ENCODE results near the gene ADAMTSL3. TPM values are rescaled to one million over a fixed set of nuclear protein-coding genes. Genes with fewer than 3 reads are reported as not detected.

Gene ADAMTSL3
- total RNA-seq, 1 experiment from 2014 or later, result 1.8 TPM

DNA sequence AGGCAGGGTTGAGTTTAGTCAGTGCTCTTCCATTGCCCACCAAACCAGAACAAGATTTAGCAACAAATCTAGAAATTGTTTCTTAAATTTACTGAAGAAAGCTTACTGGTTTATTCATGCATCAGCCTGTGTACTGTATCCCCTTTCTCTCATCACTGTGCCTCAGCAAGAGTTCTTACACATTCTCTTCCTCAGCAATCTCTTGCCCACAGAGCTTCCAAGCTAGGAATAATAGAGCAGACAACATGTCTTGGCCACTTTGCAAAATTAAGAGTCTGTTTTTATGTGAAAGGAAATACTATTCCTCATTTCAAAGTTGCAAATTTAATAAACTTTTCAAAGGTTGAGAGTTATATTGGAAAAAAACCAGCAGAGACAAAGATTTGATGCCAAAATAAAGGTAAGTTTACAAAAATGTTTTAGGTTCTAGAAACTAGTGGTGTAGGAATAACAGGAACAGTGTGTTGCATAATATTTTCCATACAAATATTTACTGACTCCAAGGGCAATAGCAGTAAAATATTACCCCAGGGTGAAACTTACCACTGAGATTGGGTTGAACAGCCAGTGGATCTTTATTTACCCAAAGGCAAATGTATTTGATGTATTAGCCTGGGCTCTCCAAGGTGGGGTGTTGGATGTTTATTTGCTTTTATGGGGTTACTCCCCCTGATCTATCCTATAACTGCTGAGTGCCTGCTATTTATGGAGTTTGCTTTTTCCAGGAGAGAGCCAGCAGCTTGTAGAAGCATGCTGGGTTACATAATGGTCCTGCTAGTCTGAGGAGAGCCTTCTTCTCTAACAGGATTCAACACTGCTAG, 276.7 kb downstream of the ADAMTSL3 start:
- peaks cover 19% of the 10 kb centered on the region for H3K36me3 Mint-ChIP-seq
- peaks cover 4% of the 10 kb centered on the region; the same call in 1 of the 2 replicates for H3K27me3 Mint-ChIP-seq (ENCODE audit: low read depth)
- no peak for ATAC-seq
- H3K4me1 Mint-ChIP-seq, result no peaks in the 10 kb centered on the region
- no peak overlapping the region for H3K4me3 Mint-ChIP-seq
- no peak overlapping the region for H3K27ac Mint-ChIP-seq
- H3K9me3 Mint-ChIP-seq, result peaks cover 33% of the 10 kb centered on the region
- CTCF ChIA-PET, result no interaction called here
- TF ChIP-seq HMGA2 (CRISPR knock-in tag; IDR thresholded peaks at IDR 0.05) (no peak), GABPB1 (CRISPR knock-in tag; IDR thresholded peaks at IDR 0.05) (0 out of 2 replicates have a peak, but pooled peaks have one; percentile 22), SOX15 (CRISPR knock-in tag; IDR thresholded peaks at IDR 0.05) (no peak), ZNF263 (CRISPR knock-in tag; IDR thresholded peaks at IDR 0.05; ENCODE audit: low read depth) (no peak)
- no peak for DNase-seq (ENCODE audit: low spot score)
- POLR2A ChIA-PET, result no interaction called here

DNA sequence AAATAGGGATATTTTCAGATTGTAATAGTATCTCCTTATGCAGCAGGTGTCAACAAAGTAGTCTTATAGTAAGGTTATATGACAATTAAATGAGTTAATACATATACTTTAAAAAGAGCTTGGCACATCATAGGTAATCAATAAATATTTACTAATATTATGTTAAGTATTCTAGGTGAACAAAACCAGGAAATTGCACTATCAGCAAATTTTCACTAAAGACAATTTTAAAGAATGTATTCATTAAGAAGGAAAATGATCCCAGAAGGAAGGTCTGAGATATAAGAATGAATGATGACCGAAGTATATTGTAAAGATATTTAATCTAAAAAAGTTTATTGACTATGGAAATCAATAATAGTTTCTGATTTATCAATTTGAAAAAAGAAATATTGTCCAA, 281.9 kb downstream of the ADAMTSL3 start:
- Mint-ChIP-seq H3K4me3 (no peak overlapping the region), H3K4me1 (no peaks in the 10 kb centered on the region), H3K36me3 (peaks cover 19% of the 10 kb centered on the region), H3K9me3 (peaks cover 43% of the 10 kb centered on the region), H3K27me3 (ENCODE audit: low read depth) (peaks cover 4% of the 10 kb centered on the region; the same call in 1 of the 2 replicates), H3K27ac (no peak overlapping the region)
- CTCF ChIA-PET, result no interaction called here
- no peak for ATAC-seq
- no peak for TF ChIP-seq ESRRA (CRISPR knock-in tag; IDR thresholded peaks at IDR 0.05; ENCODE audit: borderline replicate concordance)
- TF ChIP-seq, protein P1, sequence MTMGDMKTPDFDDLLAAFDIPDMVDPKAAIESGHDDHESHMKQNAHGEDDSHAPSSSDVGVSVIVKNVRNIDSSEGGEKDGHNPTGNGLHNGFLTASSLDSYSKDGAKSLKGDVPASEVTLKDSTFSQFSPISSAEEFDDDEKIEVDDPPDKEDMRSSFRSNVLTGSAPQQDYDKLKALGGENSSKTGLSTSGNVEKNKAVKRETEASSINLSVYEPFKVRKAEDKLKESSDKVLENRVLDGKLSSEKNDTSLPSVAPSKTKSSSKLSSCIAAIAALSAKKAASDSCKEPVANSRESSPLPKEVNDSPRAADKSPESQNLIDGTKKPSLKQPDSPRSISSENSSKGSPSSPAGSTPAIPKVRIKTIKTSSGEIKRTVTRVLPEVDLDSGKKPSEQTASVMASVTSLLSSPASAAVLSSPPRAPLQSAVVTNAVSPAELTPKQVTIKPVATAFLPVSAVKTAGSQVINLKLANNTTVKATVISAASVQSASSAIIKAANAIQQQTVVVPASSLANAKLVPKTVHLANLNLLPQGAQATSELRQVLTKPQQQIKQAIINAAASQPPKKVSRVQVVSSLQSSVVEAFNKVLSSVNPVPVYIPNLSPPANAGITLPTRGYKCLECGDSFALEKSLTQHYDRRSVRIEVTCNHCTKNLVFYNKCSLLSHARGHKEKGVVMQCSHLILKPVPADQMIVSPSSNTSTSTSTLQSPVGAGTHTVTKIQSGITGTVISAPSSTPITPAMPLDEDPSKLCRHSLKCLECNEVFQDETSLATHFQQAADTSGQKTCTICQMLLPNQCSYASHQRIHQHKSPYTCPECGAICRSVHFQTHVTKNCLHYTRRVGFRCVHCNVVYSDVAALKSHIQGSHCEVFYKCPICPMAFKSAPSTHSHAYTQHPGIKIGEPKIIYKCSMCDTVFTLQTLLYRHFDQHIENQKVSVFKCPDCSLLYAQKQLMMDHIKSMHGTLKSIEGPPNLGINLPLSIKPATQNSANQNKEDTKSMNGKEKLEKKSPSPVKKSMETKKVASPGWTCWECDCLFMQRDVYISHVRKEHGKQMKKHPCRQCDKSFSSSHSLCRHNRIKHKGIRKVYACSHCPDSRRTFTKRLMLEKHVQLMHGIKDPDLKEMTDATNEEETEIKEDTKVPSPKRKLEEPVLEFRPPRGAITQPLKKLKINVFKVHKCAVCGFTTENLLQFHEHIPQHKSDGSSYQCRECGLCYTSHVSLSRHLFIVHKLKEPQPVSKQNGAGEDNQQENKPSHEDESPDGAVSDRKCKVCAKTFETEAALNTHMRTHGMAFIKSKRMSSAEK (CRISPR knock-in tag; IDR thresholded peaks at IDR 0.05; ENCODE audit: borderline replicate concordance), result no peak
- TF ChIP-seq ZNF416 (CRISPR knock-in tag; IDR thresholded peaks at IDR 0.05), result no peak
- TF ChIP-seq SP1 (CRISPR knock-in tag; conservative IDR thresholded peaks at IDR 0.05), result no peak
- no peak for TF ChIP-seq RORB (CRISPR knock-in tag; IDR thresholded peaks at IDR 0.05)
- no peak for TF ChIP-seq SMAD3 (CRISPR knock-in tag; IDR thresholded peaks at IDR 0.05; ENCODE audit: borderline replicate concordance)
- TF ChIP-seq, protein P2, sequence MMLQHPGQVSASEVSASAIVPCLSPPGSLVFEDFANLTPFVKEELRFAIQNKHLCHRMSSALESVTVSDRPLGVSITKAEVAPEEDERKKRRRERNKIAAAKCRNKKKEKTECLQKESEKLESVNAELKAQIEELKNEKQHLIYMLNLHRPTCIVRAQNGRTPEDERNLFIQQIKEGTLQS (CRISPR knock-in tag; conservative IDR thresholded peaks at IDR 0.05), result no peak
- TF ChIP-seq, protein P3, sequence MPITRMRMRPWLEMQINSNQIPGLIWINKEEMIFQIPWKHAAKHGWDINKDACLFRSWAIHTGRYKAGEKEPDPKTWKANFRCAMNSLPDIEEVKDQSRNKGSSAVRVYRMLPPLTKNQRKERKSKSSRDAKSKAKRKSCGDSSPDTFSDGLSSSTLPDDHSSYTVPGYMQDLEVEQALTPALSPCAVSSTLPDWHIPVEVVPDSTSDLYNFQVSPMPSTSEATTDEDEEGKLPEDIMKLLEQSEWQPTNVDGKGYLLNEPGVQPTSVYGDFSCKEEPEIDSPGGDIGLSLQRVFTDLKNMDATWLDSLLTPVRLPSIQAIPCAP (CRISPR knock-in tag; IDR thresholded peaks at IDR 0.05), result no peak
- no peak for TF ChIP-seq MXD4 (CRISPR knock-in tag; IDR thresholded peaks at IDR 0.05; ENCODE audit: borderline replicate concordance)
- no peak for TF ChIP-seq OVOL2 (CRISPR knock-in tag; IDR thresholded peaks at IDR 0.05; ENCODE audit: borderline replicate concordance)
- TF ChIP-seq MYBL2 (CRISPR knock-in tag; IDR thresholded peaks at IDR 0.05), result no peak
- TF ChIP-seq FOXJ3 (CRISPR knock-in tag; IDR thresholded peaks at IDR 0.05; ENCODE audit: borderline replicate concordance), result no peak
- TF ChIP-seq, protein P4, sequence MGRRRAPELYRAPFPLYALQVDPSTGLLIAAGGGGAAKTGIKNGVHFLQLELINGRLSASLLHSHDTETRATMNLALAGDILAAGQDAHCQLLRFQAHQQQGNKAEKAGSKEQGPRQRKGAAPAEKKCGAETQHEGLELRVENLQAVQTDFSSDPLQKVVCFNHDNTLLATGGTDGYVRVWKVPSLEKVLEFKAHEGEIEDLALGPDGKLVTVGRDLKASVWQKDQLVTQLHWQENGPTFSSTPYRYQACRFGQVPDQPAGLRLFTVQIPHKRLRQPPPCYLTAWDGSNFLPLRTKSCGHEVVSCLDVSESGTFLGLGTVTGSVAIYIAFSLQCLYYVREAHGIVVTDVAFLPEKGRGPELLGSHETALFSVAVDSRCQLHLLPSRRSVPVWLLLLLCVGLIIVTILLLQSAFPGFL (CRISPR knock-in tag; IDR thresholded peaks at IDR 0.05; ENCODE audit: borderline replicate concordance), result no peak
- no peak for TF ChIP-seq KAT7 (CRISPR knock-in tag; IDR thresholded peaks at IDR 0.05; ENCODE audit: borderline replicate concordance)
- TF ChIP-seq, protein P5, sequence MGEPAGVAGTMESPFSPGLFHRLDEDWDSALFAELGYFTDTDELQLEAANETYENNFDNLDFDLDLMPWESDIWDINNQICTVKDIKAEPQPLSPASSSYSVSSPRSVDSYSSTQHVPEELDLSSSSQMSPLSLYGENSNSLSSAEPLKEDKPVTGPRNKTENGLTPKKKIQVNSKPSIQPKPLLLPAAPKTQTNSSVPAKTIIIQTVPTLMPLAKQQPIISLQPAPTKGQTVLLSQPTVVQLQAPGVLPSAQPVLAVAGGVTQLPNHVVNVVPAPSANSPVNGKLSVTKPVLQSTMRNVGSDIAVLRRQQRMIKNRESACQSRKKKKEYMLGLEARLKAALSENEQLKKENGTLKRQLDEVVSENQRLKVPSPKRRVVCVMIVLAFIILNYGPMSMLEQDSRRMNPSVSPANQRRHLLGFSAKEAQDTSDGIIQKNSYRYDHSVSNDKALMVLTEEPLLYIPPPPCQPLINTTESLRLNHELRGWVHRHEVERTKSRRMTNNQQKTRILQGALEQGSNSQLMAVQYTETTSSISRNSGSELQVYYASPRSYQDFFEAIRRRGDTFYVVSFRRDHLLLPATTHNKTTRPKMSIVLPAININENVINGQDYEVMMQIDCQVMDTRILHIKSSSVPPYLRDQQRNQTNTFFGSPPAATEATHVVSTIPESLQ (CRISPR knock-in tag; IDR thresholded peaks at IDR 0.05), result no peak
- TF ChIP-seq, protein P6, sequence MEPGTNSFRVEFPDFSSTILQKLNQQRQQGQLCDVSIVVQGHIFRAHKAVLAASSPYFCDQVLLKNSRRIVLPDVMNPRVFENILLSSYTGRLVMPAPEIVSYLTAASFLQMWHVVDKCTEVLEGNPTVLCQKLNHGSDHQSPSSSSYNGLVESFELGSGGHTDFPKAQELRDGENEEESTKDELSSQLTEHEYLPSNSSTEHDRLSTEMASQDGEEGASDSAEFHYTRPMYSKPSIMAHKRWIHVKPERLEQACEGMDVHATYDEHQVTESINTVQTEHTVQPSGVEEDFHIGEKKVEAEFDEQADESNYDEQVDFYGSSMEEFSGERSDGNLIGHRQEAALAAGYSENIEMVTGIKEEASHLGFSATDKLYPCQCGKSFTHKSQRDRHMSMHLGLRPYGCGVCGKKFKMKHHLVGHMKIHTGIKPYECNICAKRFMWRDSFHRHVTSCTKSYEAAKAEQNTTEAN (CRISPR knock-in tag; IDR thresholded peaks at IDR 0.05), result no peak
- TF ChIP-seq ZNF232 (CRISPR knock-in tag; IDR thresholded peaks at IDR 0.05), result no peak
- no peak for TF ChIP-seq HMGA2 (CRISPR knock-in tag; IDR thresholded peaks at IDR 0.05)
- no peak for TF ChIP-seq ZNF423 (CRISPR knock-in tag; IDR thresholded peaks at IDR 0.05)
- POLR2A ChIA-PET, result no interaction called here
- DNase-seq (ENCODE audit: low spot score), result no peak
